NB4 (cell line): ENCODE measurements around the gene OR2T1.

Source experiments
- DNase-seq: peaks from one replicate; pipeline ENCODE4 v3.0.0; 2010; ENCODE audit warnings: low read depth
- H3K4me3 ChIP-seq: one replicate; pipeline ENCODE4 v1.5.1; 2011; ENCODE audit warnings: mild to moderate bottlenecking, low read depth, low read length, moderate library complexity
- MYC ChIP-seq: IDR thresholded peaks from 2 replicates; pipeline ENCODE4 v1.6.1; 2011; ENCODE audit warnings: low read depth, low read length
- POLR2A ChIP-seq: IDR thresholded peaks from 2 replicates; pipeline ENCODE4 v1.6.1; 2011; ENCODE audit warnings: mild to moderate bottlenecking; ENCODE audit not compliant: insufficient read length; ENCODE audit errors: extremely low read depth
- TF ChIP-seq, protein P1 (sequence below): IDR thresholded peaks from one replicate; pipeline ENCODE4 v1.5.1; 2012; ENCODE audit warnings: low read depth, low read length
- TF ChIP-seq, protein P2 (sequence below): IDR thresholded peaks from 2 replicates; pipeline ENCODE4 v1.6.1; 2011; ENCODE audit warnings: low read depth, low read length

Gene OR2T1

GRCh38 chr1:248373761-248374160 is 29.1 kb upstream of the OR2T1 start:
- H3K4me3 ChIP-seq, result no peak overlapping the region
- TF ChIP-seq, protein P1, sequence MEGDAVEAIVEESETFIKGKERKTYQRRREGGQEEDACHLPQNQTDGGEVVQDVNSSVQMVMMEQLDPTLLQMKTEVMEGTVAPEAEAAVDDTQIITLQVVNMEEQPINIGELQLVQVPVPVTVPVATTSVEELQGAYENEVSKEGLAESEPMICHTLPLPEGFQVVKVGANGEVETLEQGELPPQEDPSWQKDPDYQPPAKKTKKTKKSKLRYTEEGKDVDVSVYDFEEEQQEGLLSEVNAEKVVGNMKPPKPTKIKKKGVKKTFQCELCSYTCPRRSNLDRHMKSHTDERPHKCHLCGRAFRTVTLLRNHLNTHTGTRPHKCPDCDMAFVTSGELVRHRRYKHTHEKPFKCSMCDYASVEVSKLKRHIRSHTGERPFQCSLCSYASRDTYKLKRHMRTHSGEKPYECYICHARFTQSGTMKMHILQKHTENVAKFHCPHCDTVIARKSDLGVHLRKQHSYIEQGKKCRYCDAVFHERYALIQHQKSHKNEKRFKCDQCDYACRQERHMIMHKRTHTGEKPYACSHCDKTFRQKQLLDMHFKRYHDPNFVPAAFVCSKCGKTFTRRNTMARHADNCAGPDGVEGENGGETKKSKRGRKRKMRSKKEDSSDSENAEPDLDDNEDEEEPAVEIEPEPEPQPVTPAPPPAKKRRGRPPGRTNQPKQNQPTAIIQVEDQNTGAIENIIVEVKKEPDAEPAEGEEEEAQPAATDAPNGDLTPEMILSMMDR, result no peak
- no peak for TF ChIP-seq POLR2A
- TF ChIP-seq, protein P2, sequence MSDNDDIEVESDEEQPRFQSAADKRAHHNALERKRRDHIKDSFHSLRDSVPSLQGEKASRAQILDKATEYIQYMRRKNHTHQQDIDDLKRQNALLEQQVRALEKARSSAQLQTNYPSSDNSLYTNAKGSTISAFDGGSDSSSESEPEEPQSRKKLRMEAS, result no peak
- no peak for TF ChIP-seq MYC
- DNase-seq, result no peak

DNA sequence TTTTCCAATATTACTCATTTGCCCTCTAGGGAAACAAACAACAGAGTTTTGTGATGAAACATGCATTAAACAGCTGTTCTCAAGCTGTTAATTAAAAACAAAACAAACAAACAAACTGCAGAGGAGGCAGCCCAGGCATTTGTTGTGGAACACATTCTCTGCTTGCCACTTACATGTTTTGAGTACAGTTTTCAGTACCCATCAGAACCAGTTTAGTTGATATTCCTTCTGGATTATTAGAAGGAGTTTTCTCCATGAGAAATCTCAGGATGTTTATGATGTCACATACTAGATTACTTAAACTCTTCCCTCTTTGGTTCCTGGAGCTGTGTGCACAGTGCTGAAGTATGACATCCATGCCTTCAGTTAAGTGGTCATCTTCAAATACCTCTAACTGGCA is 27.4 kb upstream of the OR2T1 start, which contains the start of gene OR2T6:
TSS of gene OR2T6 (plus strand) at position 301 of the 400 bp plus-strand sequence. CDS start 11,863 bp downstream, outside the sequence.
- TF ChIP-seq MYC, result no peak
- TF ChIP-seq POLR2A, result no peak
- TF ChIP-seq, protein P2, result no peak
- TF ChIP-seq, protein P1, result no peak
- no peak within 1 kb of the TSS for H3K4me3 ChIP-seq
- DNase-seq, result no peak

GRCh38 chr1:248376916-248377315 is 25.9 kb upstream of the OR2T1 start:
- no peak overlapping the region for H3K4me3 ChIP-seq
- TF ChIP-seq MYC, result no peak
- TF ChIP-seq, protein P1, result no peak
- no peak for TF ChIP-seq POLR2A
- TF ChIP-seq, protein P2, result no peak
- DNase-seq, result no peak

- no peak for DNase-seq
- TF ChIP-seq, protein P2, result no peak
- TF ChIP-seq MYC (no peak), POLR2A (no peak)
- TF ChIP-seq, protein P1, result no peak
- no peak overlapping the region for H3K4me3 ChIP-seq
Observed at GRCh38 chr1:248380854-248381253, 22.0 kb upstream of the OR2T1 start.

DNA sequence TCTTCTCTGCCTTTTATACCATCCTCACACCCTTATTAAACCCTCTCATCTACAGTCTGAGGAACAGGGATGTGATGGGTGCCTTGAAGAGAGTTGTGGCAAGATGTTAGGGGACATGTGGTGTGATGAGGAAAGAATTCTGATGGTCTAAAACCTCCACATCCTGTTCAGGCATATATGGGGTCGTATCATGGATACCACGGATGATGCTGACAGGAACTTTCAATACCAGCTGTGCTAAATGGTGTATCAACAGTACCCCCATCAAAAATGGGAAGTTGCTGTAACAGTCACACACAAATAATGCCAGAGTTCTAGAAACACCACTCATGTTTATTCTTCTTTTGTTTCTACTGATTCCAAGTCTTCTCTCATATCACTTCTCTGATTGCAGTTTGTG is 14.4 kb upstream of the OR2T1 start:
- TF ChIP-seq, protein P1, result no peak
- TF ChIP-seq, protein P2, result no peak
- TF ChIP-seq MYC, result no peak
- TF ChIP-seq POLR2A, result no peak
- DNase-seq, result no peak

DNA sequence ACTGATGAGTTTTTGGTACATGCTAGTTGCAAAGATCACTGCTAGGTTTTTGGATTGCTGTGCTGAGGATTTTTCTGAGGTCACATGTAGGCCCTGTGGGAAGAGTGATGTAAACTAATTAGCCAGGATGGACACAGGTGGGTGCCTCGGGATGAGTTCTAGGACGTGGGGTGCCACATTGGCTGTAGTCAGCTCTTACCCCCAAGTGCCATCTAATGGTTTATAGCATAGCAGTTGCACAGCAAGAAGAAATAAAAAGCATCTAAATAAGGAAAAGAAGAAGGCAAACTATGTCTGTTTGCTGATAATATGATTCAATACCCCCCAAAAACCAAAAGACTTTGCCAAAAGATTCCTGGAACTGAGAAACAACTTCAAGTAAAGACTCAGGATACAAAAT is 9.8 kb upstream of the OR2T1 start:
- no peak overlapping the region for H3K4me3 ChIP-seq
- TF ChIP-seq POLR2A (no peak), MYC (no peak)
- TF ChIP-seq, protein P2, result no peak
- no peak for DNase-seq

More for the DNA sequence above, 14.4 kb upstream of the OR2T1 start:
- no peak overlapping the region for H3K4me3 ChIP-seq
